ENCODE results near the gene CHPF.

GRCh38 chr2:219525533-219526232 is 17.9 kb downstream of the CHPF start:
- TF ChIP-seq CTCF (IDR thresholded peaks at IDR 0.05) = no peak
- TF ChIP-seq POLR2A (IDR thresholded peaks at IDR 0.05) = no peak

Data from esophagus squamous epithelium (tissue), 4 donors.